Measurements from ENCODE around the gene EEFSEC.

DNA sequence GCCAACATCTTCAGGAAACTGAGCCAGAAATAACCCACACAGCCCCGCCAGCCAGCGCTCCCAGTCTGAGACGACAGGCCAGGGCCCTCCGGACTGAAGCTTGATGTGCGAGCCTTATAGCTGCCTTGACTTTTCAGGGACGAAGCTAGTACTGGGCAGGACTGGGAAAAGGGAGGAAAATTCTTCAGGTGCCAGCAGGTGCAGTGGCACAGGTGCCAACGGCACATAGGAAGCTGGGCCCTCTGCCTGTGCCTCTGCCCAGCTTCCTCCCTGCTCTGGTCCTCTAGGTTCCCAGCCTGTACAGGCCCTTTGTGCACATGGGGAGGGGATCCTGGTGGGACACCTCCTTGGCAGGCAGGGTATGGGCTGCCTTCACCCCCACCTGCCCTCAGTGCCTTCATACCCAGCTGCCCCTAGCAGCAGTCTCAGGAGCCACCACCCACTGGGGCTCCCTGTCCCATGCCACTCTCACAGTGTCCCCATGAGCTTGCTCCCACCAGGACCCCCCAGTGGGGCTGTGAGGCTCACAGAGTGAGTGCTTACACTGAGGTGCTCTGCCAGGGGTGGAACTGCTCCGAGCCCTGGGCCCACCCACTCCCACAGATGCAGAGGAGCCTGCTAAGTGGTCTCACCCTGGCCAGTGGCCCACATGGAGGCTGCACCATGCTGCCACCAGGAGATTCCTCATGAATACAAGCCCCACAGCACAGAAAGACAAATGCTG is 252.4 kb downstream of the EEFSEC start:
- TF ChIP-seq, protein P1, sequence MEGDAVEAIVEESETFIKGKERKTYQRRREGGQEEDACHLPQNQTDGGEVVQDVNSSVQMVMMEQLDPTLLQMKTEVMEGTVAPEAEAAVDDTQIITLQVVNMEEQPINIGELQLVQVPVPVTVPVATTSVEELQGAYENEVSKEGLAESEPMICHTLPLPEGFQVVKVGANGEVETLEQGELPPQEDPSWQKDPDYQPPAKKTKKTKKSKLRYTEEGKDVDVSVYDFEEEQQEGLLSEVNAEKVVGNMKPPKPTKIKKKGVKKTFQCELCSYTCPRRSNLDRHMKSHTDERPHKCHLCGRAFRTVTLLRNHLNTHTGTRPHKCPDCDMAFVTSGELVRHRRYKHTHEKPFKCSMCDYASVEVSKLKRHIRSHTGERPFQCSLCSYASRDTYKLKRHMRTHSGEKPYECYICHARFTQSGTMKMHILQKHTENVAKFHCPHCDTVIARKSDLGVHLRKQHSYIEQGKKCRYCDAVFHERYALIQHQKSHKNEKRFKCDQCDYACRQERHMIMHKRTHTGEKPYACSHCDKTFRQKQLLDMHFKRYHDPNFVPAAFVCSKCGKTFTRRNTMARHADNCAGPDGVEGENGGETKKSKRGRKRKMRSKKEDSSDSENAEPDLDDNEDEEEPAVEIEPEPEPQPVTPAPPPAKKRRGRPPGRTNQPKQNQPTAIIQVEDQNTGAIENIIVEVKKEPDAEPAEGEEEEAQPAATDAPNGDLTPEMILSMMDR (IDR thresholded peaks at IDR 0.05; ENCODE audit: low read depth, low read length) = no peak
- TF ChIP-seq EZH2phosphoT487 (IDR thresholded peaks at IDR 0.05; ENCODE audit: low read depth) = no peak

All from OCI-LY3 (cell line).